Forelimb muscle (tissue), 1 donor: ENCODE measurements around the gene IRF6. TPM values are rescaled to one million over a fixed set of nuclear protein-coding genes. Genes with fewer than 3 reads are reported as not detected.
A peak's percentile ranks its signal among the peaks of the same experiment; 100 is the strongest.

ENCODE experiments used
- DNase-seq: peaks from one replicate; pipeline ENCODE4 v3.0.0-alpha.2; 2013; ENCODE audit warnings: low read depth
- polyA plus RNA-seq: library from polyadenylated mRNA; unstranded; fragments of 120-200 nt; gene quantifications from one replicate; pipeline ENCODE4 v1.2.1, GENCODE V29; 2013; ENCODE audit not compliant: insufficient read length

The IRF6 gene
- polyA plus RNA-seq, 1 donor = 0.34 TPM

DNA sequence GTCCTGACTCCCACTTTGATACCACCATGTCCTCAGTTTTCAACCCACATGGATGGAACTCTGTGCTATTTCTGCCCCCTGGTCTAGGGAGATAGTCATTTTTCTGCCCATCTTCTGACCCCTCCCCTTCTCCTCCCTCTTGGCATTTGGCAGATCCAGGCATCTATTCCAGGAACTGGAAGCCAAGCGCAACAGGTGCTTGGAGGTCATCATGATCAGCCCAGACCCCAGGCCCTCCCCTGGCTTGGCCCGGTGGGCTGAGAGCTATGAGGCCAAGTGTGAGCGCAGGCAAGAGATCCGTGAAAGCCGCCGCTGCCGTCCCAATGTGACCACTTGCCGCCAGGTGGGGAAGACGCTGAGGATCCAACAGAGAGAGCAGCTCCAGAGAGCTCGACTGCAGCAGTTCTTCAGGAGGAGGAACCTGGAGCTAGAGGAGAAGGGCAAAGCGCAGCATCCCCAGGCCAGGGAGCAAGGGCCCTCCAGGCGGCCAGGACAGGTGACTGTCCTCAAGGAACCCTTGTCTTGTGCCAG lies 46.0 kb downstream of the IRF6 start:
- no peak for DNase-seq

GRCh38 chr1:209758400-209758799 lies 47.5 kb downstream of the IRF6 start:
- no peak for DNase-seq

DNA sequence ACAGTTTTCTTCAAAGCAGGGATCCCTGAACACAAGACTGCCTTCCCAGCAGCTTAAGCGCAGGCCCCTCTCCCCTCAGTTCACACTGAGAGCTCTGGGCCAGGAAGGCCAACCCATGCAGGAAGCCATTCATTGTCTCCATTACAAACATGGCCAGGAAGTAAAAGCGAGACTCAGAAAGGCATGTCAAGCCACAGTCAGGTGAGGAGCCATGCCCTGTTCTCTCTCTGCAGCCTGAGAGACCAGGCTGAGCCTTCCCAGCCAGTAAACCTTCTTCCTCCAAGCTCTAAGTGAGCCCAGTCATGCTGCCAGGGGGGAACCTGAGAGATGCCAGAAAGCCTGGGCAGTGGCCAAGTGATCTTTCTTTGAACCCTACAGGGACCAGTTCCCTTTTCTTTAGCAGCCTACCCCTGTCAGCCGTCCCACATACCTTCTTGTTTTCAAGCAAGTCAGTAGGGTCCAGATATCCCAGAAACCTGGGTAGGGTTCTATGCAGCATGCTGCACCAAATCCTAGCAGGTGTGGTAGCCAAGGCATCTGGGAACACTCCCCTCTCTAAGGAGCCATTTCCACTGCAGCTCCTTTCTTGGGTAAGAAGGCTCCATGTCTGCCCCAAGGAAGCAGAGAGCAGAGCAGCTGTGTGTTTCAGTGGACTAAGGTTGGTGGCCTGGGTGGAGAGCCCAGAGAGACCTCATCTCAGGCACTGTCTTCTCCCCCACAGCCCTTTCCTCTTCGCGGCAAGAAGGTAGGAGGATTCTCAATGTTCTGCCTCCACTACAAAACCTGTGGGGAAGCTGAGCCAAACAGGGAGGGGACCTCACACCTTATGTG lies 49.1 kb downstream of the IRF6 start:
- DNase-seq = no peak

- no peak for DNase-seq
These were observed 49.9 kb downstream of the IRF6 start, which contains the start of gene TRAF3IP3 for GRCh38 chr1:209755926-209756614. Gene TRAF3IP3 (plus strand): TSS chr1:209756053. CDS start chr1:209760040, 3,987 bp downstream.

GRCh38 chr1:209755256-209755655 lies 50.7 kb downstream of the IRF6 start:
- no peak for DNase-seq

- DNase-seq = no peak
These were observed 53.1 kb downstream of the IRF6 start for GRCh38 chr1:209752890-209753289.

- no peak for DNase-seq
These were observed 54.2 kb downstream of the IRF6 start for GRCh38 chr1:209751627-209752231.

- DNase-seq = no peak
These were observed 56.1 kb downstream of the IRF6 start for GRCh38 chr1:209749670-209750323.

DNA sequence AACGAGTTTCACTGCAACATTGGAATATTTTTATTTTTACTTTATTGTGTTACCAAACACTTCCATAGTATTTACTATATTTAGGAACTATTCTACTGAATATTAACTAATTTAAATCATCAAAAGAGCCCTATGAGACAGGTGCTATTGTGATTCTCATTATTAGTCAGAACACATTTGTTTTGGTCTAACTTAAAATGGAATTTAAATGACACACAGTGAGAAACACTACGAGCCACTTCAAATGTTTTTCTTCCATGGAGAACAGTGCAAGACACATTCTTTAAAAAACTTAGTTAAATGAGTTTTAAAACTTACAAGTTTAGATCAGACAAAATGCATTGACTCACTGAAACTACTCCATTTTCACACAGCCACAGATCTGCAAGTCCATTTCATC lies 56.7 kb downstream of the IRF6 start:
- no peak for DNase-seq

DNA sequence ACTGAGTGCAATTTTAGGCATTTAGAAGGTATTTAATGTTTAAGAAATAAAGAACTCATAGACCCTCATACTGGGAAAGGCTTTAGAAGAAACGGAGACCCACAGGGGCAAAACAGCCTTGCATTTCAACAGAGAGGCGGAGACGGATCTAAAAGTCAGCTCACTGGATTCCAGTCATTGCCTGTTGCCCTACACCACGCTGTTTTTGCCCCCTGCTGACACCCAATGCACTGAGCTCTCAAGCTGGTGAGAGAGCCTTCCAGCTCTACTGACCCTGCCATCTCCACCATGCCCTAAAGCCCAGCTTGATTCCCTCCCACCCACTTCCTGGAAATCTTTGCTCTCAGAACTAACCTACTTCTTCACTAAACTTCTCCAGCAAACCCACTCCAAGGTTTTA lies 57.3 kb downstream of the IRF6 start:
- DNase-seq = no peak

- peak; percentile 55 for DNase-seq
These were observed 58.2 kb downstream of the IRF6 start for GRCh38 chr1:209747580-209748262.

- no peak for DNase-seq
These were observed 59.3 kb downstream of the IRF6 start for GRCh38 chr1:209746451-209747165.

GRCh38 chr1:209743145-209743482 lies 62.8 kb downstream of the IRF6 start:
- DNase-seq = no peak

DNA sequence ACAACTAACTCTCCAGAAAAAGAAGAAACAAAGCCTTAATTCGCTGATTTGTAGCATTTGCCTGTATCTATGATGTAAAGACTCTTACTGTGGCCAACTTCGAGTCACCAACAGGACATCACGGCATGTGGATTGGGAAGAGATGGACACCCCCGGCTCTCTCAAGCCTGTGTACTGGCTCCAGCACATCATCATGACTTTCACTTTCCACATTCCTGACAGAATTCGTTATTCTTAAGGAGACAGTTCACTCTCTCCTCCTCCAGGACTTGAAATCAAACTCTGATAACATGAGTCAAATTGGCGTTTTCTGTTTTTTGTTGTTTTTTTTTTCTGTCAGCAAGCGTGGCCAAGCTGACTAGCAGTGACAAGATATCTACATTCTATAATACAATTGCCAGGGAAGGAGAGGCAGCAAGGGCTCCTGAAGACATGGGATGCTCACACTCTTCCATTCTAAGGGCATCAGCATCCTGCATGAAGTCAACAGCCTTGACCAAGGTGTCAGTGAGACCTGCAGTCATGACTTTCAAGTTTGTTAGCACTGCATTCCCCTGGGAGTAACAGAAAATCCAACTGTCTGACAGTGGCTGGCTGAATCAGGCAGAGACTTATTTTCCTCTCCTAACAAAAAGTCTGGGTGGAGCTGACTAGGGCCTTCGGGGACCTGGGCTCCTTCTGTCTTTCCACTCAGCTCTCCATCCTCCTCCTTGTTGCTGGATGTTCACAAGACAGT lies 63.4 kb downstream of the IRF6 start:
- DNase-seq = no peak

DNA sequence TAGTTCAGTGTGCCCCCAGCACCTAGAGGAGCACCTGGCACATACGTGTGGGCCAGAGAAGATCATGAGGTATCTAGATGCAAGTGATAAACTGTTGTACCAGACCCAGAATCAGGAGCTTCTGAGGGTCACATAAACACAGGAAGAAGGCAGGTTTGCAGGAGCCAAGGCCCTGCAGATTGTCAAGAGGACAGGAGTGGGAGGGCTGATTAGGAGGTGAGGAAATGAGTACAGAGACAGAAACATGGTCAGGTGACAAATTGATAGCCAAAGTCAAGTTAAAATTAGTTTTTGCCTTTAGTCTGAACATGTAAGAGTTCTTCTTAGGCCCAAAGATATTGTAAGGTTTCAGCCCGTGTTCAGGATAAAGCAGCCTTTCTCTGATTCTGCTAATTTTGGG lies 64.1 kb downstream of the IRF6 start:
- no peak for DNase-seq

DNA sequence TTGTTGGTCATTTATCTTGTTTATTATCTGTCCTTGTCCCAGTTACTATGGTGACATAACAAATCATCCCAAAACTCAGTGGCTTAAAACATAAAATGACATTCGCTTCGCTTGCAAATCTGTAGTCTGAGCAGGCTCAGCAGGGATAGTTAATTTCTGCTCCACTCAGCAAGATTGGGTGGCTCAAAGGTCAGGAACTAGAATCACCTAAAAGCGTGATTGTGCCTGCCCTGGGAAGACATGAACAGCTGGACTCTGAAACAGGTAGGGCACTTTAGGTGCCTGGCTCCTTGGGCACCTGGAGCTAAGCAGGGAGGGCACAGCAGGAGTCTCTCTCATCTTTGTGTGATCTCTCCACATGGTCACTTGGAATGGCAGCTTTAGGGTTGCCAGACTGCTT lies 64.7 kb downstream of the IRF6 start:
- no peak for DNase-seq

DNA sequence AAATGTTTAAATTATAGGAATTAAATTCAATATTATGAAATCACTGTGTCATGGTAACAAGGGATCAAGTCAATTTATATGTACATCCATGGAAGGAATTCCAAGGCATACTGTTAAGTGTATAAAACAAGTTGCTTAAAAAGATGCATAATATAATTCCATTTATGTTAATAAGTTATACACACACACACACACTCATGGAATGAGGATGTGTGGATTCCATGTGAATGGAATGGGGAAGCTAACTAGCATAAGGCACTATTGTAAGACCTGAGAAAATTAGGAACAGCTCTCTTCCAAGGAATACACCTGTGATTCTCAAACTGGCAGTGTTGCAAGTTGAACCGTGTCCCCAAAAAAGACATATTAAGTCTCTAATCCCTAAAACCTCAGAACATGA lies 67.7 kb downstream of the IRF6 start:
- DNase-seq = no peak

GRCh38 chr1:209737118-209737505 lies 68.8 kb downstream of the IRF6 start:
- no peak for DNase-seq

- no peak for DNase-seq
These were observed 69.3 kb downstream of the IRF6 start for GRCh38 chr1:209736490-209737117.
